ENCODE measurements around the gene TCF12. TPM values are rescaled to one million over a fixed set of nuclear protein-coding genes. Genes with fewer than 3 reads are reported as not detected.

The TCF12 gene
- total RNA-seq, 1 experiment from 2014 or later = 200 TPM

GRCh38 chr15:57048930-57049549 lies 130.6 kb downstream of the TCF12 start:
- DNase-seq (ENCODE audit: low read depth) = no peak

- DNase-seq (ENCODE audit: low read depth) = no peak
Measured at GRCh38 chr15:57053470-57053869, 135.0 kb downstream of the TCF12 start.

DNA sequence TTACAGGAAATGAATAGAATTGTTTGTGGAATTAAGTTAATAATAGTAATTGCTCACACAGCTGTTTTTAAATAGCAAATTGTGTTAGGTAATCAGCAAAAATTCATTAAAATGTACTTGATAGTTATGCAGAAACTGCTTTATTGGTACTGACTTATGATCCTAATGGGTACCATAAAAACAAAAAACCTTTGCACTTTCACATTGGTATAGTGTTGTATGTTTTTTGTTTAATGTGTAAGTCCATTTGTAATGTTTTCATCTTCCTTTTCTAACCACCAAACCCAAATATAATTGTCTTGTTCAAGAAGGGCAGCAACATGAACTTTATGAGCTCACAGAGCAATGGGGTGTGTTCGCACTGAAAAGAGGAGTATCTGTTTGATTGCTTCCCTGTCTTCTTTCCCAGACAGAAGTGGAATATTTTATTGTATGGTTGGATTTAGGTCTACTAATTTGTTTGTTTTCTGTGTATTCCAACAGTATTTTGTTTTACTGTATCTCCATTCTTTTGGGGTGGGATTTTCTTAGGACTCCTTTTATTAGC lies 135.8 kb downstream of the TCF12 start:
- DNase-seq (ENCODE audit: low read depth) = no peak

DNA sequence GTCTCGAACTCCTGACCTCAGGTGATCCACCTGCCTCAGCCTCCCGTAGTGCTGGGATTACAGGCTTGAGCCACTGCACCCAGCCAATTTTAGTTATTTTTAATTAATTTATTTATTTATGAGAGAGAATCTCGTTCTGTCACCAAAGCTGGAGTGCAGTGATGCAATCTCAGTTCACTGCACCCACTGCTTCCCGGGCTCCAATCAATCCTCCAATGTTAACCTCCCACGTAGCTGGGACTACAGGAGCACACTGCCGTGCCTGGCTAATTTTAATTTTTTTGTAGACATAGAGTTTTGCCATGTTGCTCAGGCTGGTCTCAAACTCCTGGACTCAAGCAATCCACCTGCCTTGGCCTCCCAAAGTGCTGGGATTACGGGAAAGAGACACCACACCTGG lies 137.9 kb downstream of the TCF12 start:
- DNase-seq (ENCODE audit: low read depth) = no peak

- DNase-seq (ENCODE audit: low read depth) = no peak
Measured at GRCh38 chr15:57057134-57057930, 138.9 kb downstream of the TCF12 start.

GRCh38 chr15:57059026-57059660 lies 140.7 kb downstream of the TCF12 start:
- peak; percentile 3 for DNase-seq (ENCODE audit: low read depth)

- peak; percentile 73 for DNase-seq (ENCODE audit: low read depth)
Measured at GRCh38 chr15:57060799-57061198, 142.4 kb downstream of the TCF12 start.

DNA sequence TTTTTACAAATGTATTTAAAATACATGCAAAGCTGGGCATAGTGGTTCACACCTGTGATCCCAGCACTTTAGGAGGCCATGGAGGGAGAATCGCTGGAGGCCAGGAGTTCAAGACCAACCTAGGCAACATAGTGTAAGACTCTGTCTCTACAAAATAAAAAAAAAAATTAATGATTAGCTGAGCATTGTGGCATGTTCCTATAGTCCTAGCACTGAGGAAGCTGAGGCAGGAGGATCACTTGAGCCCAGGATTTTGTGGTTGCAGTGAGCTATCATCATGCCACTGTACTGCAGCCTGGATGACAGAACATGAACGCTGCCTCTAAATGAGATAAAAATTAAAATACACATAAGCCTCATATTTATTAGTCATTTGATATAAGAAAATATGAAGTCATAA lies 142.8 kb downstream of the TCF12 start:
- DNase-seq (ENCODE audit: low read depth) = peak; percentile 2

DNA sequence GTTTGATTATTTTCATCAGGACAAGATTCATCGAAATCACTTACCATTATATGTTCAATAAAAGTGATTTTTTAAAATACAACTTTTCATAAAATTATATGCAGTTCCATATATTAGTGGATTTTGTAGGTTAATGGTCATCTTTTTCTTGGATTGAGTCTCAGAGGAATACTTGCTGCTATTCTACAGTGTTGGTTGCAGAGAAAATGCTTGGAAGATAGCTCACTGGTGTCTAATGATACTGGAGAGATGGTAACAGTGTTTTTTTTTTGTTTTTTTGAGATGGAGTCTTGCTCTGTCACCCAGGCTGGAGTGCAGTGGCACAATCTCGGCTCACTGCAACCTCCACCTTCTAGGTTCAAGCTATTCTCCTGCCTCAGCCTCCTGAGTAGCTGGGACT lies 143.3 kb downstream of the TCF12 start:
- no peak for DNase-seq (ENCODE audit: low read depth)

GRCh38 chr15:57064033-57064432 lies 145.6 kb downstream of the TCF12 start:
- DNase-seq (ENCODE audit: low read depth) = no peak

GRCh38 chr15:57069423-57069822 lies 151.0 kb downstream of the TCF12 start:
- DNase-seq (ENCODE audit: low read depth) = no peak

- no peak for DNase-seq (ENCODE audit: low read depth)
Measured at GRCh38 chr15:57070674-57071073, 152.2 kb downstream of the TCF12 start.

DNA sequence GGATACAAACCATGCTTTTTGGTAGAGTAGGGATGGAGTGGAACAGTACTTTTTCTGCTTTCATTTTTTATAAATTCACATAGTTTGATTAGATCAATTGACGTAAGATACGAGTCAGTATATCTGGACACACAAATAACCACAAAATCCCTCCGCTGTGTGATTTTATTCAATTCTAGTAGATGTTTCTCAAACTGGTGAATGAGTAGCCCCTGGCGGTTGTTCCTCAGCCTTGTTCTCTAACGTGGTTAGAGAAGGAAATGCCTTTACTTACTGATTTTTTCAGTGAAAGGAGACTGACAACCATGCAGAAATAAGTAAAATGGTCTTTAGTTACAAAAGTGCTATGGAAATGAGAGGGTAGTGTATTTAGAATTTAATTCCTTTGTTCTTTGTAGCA lies 161.0 kb downstream of the TCF12 start:
- DNase-seq (ENCODE audit: low read depth) = no peak

GRCh38 chr15:57079931-57080620 lies 161.6 kb downstream of the TCF12 start:
- DNase-seq (ENCODE audit: low read depth) = no peak

DNA sequence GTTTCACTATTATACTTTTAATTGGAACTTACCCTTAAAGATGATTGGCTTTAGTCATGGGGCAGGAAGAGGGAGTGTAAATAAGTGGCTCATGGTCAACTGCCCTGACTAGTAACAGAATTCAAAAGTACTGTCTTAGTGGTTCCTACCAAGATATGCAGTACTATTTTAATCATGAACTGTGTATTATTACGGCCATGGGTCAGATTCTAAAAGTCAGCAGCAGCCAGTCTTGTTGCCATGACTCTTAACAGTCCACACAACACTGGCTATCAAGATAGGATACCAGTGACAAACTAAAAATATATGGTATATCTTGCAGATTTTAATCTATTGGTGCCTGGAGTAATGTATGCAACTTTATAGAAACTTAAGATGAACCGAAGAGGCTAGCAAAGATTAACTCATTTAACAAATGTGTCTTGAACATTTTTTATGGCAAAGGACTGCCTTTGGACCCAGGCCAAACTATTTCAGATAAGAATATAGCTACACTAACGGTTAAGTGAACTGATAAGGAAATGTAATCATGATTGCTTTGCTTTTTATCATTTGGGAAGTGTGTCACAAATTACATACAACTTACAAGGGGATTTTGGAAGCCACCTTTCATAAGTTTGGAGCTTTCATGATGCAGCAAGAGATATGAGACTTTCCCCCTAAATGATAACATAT lies 163.7 kb downstream of the TCF12 start:
- peak; percentile 12 for DNase-seq (ENCODE audit: low read depth)

GRCh38 chr15:57084192-57084591 lies 165.7 kb downstream of the TCF12 start:
- no peak for DNase-seq (ENCODE audit: low read depth)

DNA sequence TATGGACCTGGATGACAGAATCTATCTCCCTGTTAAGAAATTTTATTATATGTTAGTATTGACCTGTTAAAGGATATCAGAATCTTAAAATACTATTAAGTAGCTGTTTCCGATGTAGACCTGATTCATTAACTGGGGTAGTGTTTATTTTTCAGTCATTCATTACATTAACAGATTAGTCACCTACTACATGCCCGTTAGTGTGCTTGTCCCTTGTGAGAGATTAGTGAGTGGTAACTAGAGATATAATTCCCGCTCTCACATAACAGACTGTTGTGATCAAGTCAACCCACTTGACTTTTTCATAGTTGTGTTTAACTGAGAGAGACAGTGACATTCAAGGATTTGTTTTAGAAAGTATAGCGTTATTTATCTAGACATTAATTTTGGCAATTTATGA lies 166.8 kb downstream of the TCF12 start:
- peak; percentile 11 for DNase-seq (ENCODE audit: low read depth)

- no peak for DNase-seq (ENCODE audit: low read depth)
Measured at GRCh38 chr15:57086857-57087427, 168.5 kb downstream of the TCF12 start.

- DNase-seq (ENCODE audit: low read depth) = no peak
Measured at GRCh38 chr15:57089815-57090495, 171.5 kb downstream of the TCF12 start.

DNA sequence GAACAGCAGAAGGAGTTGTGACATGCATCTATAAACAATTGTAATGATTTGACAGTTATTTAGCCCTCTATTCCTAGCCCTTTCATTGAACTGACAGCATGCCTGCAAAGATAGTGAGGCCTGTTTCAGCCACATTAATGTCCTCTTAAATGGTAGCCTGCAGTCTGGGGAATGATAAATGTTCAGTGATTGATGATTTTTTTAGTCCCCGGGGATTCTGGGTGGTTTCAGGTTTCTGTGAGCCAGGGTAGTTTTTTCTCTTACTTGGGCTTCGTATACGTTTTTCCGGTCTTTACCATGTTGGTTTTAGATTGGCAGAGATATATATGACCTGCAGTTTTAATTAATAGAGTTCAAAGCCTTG lies 172.0 kb downstream of the TCF12 start:
- no peak for DNase-seq (ENCODE audit: low read depth)

GRCh38 chr15:57091636-57092035 lies 173.2 kb downstream of the TCF12 start:
- DNase-seq (ENCODE audit: low read depth) = no peak

Measured in Daoy (cell line).